ENCODE results near the gene ANTKMT. TPM values are rescaled to one million over a fixed set of nuclear protein-coding genes. Genes with fewer than 3 reads are reported as not detected.

The ANTKMT gene
- total RNA-seq, 1 donor from 2014 or later = 22.6 TPM

GRCh38 chr16:760065-760464, 39.1 kb downstream of the ANTKMT start:
- no peak overlapping the region for H3K27ac Mint-ChIP-seq (ENCODE audit: unreplicated experiment)
- H3K4me3 Mint-ChIP-seq (ENCODE audit: unreplicated experiment) = no peak overlapping the region
- TF ChIP-seq EZH2 (IDR thresholded peaks at IDR 0.05; ENCODE audit: insufficient read depth, low read length) = no peak
- no peak for TF ChIP-seq CTCF (IDR thresholded peaks at IDR 0.05; ENCODE audit: insufficient read depth, low read depth, low read length)
- Histone ChIP-seq H3K36me3 (ENCODE audit: insufficient read depth, low read length) (no peaks in the 10 kb centered on the region), H4K20me1 (ENCODE audit: insufficient read depth, low read length) (no peaks in the 10 kb centered on the region), H3K79me2 (ENCODE audit: insufficient read depth, low read length) (no peaks in the 10 kb centered on the region), H3K4me3 (ENCODE audit: insufficient read depth, low read depth, low read length) (no peak overlapping the region), H3K9me3 (ENCODE audit: insufficient read depth, low read depth, low read length) (no peaks in the 10 kb centered on the region), H3K4me1 (ENCODE audit: insufficient read depth, low read length) (peaks cover 7% of the 10 kb centered on the region), H2AFZ (ENCODE audit: low read depth, low read length) (no peak overlapping the region), H3K4me2 (ENCODE audit: low read length) (peak overlapping the region; percentile 39), H3K27me3 (ENCODE audit: insufficient read depth, low read length) (no peaks in the 10 kb centered on the region), H3K27ac (ENCODE audit: low read depth, low read length) (no peak overlapping the region), H3K9ac (ENCODE audit: low read length) (no peak overlapping the region)
- H3K4me1 Mint-ChIP-seq (ENCODE audit: low read depth, unreplicated experiment) = no peaks in the 10 kb centered on the region
- peaks cover 8% of the 10 kb centered on the region for H3K27me3 Mint-ChIP-seq (ENCODE audit: low read depth, unreplicated experiment)
- DNase-seq (ENCODE audit: low read depth) (no peak), FAIRE-seq (no peak)
- H3K9me3 Mint-ChIP-seq (ENCODE audit: unreplicated experiment) = peaks cover 5% of the 10 kb centered on the region
- H3K36me3 Mint-ChIP-seq (ENCODE audit: low read depth, unreplicated experiment) = peaks cover 3% of the 10 kb centered on the region

- H3K79me2 ChIP-seq (ENCODE audit: insufficient read depth, low read length) = no peaks in the 10 kb centered on the region
- Mint-ChIP-seq H3K4me3 (ENCODE audit: unreplicated experiment) (no peak within 1 kb of the TSS), H3K9me3 (ENCODE audit: unreplicated experiment) (peaks cover 5% of the 10 kb centered on the region), H3K36me3 (ENCODE audit: low read depth, unreplicated experiment) (peaks cover 3% of the 10 kb centered on the region), H3K27me3 (ENCODE audit: low read depth, unreplicated experiment) (peaks cover 8% of the 10 kb centered on the region), H3K4me1 (ENCODE audit: low read depth, unreplicated experiment) (no peaks in the 10 kb centered on the region), H3K27ac (ENCODE audit: unreplicated experiment) (no peak within 1 kb of the TSS)
- no peak within 1 kb of the TSS for H3K4me3 ChIP-seq (ENCODE audit: insufficient read depth, low read depth, low read length)
- no peaks in the 10 kb centered on the region for H3K9me3 ChIP-seq (ENCODE audit: insufficient read depth, low read depth, low read length)
- peak; percentile 21 for DNase-seq (ENCODE audit: low read depth)
- no peak within 1 kb of the TSS for H3K9ac ChIP-seq (ENCODE audit: low read length)
- H2AFZ ChIP-seq (ENCODE audit: low read depth, low read length) = peak within 1 kb of the TSS; percentile 34
- TF ChIP-seq EZH2 (IDR thresholded peaks at IDR 0.05; ENCODE audit: insufficient read depth, low read length) (no peak), CTCF (IDR thresholded peaks at IDR 0.05; ENCODE audit: insufficient read depth, low read depth, low read length) (no peak)
- H3K4me1 ChIP-seq (ENCODE audit: insufficient read depth, low read length) = peaks cover 7% of the 10 kb centered on the region
- peak within 1 kb of the TSS; percentile 39 for H3K4me2 ChIP-seq (ENCODE audit: low read length)
- H4K20me1 ChIP-seq (ENCODE audit: insufficient read depth, low read length) = no peaks in the 10 kb centered on the region
- H3K27me3 ChIP-seq (ENCODE audit: insufficient read depth, low read length) = no peaks in the 10 kb centered on the region
- FAIRE-seq = no peak
- no peaks in the 10 kb centered on the region for H3K36me3 ChIP-seq (ENCODE audit: insufficient read depth, low read length)
- no peak within 1 kb of the TSS for H3K27ac ChIP-seq (ENCODE audit: low read depth, low read length)
Observed at GRCh38 chr16:760545-761343, 39.8 kb downstream of the ANTKMT start, which contains the start of gene MSLN. TSS of gene MSLN (plus strand) at chr16:760734. CDS start at chr16:762681, 1,947 bp downstream.

Data from astrocyte (in vitro differentiated cells and primary cell).